Activated T-cell treated with anti-CD3 and anti-CD28 coated beads for 1 hour (primary cell): ENCODE data around the gene ATP9B.
"Not testable (repeated sequence)": the region's sequence is repeated elsewhere in the genome, so short reads cannot be mapped to it uniquely, and the experiment has no call there.

Experiments
- DNase-seq: peaks from one replicate; pipeline ENCODE4 v3.0.0-alpha.2; 2020; ENCODE audit warnings: low read depth

ATP9B gene

DNA sequence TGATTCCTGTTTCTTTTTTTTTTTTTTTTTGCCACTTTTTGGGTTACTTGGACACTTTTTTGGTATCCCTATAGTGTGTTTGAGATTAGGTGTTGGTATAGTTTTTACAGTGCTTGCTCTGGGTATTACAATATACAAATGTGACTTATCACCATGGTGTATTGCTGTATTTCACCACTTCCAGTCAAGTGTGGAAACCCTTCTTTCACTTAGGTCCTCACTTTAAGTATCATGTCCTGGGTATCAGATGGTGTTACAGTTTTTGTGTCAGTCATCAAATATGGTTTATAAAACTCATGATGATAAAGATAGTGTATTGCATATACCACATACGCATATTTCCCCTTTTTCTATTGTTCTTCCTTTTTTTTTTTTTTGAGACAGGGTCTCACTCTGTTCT, 1.8 kb downstream of the ATP9B start:
- DNase-seq = no peak

DNA sequence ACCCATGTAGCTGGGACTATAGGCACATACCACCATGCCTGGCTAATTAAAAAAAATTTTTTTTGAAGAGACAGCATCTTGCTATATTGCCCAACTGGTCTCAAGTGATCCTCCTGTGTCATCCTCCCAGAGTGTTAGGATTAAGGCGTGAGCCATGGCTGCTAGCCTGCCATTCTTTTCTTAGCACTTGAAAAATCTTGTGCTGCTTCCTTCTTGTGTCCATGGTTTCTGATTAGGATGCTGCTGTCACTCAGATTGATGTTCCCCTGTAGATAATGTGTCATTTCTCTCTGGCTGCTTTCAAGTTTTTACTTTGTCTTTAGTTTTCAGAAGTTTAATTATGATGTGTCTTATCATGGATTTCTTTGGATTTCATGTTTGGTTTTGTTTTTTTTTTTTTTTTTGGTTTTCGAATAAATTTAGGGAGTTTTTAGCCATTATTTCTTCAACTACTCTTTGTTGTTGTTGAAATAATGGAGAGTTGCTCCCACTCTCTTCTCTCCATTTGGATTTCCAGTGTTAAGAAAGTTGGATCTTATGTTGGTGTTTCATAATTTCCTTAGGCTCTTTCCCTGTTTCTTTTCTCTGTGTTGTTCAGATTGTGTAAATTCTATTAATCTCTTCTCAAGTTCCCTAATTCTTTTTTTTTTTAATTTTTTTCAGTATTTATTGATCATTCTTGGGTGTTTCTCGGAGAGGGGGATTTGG, 2.5 kb downstream of the ATP9B start:
- DNase-seq = no peak

DNA sequence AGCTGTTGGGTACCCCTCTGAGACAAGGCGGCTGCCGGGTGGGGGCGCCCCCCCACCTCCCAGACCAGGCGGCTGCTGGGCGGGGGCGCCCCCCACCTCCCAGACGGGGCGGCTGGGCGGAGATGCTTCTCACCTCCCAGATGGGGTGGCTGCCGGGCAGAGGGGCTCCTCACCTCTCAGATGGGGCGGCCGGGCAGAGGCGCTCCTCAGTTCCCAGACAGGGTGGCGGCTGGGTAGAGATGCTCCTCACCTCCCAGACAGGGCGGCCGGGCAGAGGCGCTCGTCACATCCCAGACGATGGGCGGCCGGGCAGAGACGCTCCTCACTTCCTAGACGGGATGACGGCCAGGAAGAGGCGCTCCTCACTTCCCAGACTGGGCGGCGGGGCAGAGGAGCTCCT, 3.5 kb downstream of the ATP9B start:
- DNase-seq = not testable (repeated sequence)

- DNase-seq = no peak
Observed at GRCh38 chr18:79077181-79077580, 8.0 kb downstream of the ATP9B start.

DNA sequence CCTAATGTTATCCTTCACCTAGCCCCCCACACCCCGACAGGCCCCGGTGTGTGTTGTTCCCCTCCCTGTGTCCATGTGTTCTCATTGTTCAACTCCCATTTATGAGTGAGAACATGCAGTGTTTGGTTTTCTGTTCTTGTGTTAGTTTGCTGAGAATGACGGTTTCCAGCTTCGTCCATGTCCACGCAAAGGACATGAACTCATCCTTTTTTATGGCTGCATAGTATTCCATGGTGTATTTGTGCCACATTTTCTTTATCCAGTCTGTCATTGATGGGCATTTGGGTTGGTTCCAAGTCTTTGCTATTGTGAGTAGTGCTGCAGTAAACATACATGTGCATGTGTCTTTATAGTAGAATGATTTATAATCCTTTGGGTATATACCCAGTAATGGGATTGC, 9.6 kb downstream of the ATP9B start:
- not testable (repeated sequence) for DNase-seq

- no peak for DNase-seq
Observed at GRCh38 chr18:79092874-79093273, 23.7 kb downstream of the ATP9B start.

GRCh38 chr18:79093986-79094385, 24.8 kb downstream of the ATP9B start:
- DNase-seq = no peak

DNA sequence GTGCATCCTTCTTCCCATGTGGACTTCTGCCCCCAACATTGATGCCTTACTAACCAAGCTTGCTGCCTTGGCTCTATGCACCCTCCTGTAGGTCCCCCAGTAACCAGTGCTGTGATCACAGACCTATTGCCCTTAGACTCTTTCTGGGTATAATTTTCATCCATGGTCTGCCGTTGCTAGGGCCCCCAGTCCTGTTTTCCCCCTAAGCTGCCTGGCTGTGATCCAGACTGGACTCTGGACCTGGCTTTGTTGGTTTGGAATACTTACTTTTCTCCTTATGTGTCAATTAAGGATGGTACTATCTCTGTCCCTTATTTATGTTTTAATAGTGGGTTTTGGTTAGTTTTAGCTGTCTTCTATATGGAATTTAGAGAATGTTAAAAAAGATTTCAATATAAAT, 26.0 kb downstream of the ATP9B start:
- DNase-seq = no peak

- no peak for DNase-seq
Observed at GRCh38 chr18:79100944-79101343, 31.8 kb downstream of the ATP9B start.

GRCh38 chr18:79102886-79103285, 33.7 kb downstream of the ATP9B start:
- no peak for DNase-seq

GRCh38 chr18:79104137-79104536, 34.9 kb downstream of the ATP9B start:
- DNase-seq = no peak

DNA sequence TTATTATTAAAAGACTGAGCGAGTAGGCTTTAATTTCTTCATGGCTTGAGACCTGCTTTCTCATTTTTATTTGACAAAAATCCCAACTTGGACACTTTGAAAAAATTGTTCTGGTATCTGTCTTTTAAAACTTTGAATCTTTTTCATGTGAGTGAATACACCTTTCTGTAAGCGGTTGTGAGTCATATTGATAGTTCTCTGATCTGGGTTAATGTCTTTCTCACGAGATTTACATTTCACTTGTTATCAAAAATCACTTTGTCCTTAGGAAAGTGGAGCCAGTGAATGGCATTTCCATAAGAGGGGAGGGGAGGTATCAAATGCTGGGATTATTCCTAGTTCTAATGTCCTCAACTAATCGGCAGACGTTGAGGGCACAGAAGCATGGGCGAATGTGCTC, 36.3 kb downstream of the ATP9B start:
- DNase-seq = no peak

DNA sequence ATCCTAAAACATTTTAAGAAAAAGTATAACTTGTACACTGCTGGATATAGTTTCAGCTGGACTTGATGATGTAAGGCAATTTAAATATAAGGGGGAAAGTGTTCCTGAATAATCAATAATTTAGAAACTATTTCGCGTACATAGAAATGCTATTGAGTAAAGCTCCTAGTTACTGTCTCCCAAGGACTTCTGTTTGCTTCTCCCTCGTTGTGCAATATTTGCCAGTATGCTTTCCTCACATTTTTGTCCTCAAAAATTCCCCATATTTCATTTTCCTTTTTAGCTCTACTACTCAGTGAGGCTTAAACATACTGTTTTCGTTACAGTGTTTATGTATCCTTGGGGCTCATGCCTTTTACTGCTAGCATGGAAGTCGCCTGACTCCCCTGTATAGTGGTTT, 36.9 kb downstream of the ATP9B start:
- DNase-seq = no peak

DNA sequence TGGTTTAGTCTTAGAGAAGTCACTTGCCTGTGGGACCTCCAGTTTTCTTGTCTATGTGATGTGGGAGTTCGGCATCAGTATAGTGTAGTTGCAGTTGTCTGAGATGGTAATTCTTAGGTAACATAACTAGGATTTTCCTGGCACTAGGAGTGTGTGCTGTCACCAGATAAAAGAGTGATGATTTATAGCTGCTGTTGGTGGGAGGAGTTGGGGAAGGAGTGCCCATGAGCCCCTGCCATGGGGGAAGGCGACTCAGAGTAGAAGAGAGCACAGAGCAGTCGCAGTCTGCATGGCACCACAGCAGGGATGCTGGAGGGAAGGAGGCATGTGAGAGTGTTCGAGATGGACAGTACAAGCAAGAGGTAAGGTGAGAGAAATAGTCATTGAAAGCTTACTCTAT, 38.7 kb downstream of the ATP9B start:
- no peak for DNase-seq

GRCh38 chr18:79108549-79109215, 39.5 kb downstream of the ATP9B start:
- no peak for DNase-seq

GRCh38 chr18:79111483-79111882, 42.3 kb downstream of the ATP9B start:
- DNase-seq = no peak

GRCh38 chr18:79117385-79117784, 48.2 kb downstream of the ATP9B start:
- no peak for DNase-seq

GRCh38 chr18:79117788-79118187, 48.6 kb downstream of the ATP9B start:
- DNase-seq = no peak

DNA sequence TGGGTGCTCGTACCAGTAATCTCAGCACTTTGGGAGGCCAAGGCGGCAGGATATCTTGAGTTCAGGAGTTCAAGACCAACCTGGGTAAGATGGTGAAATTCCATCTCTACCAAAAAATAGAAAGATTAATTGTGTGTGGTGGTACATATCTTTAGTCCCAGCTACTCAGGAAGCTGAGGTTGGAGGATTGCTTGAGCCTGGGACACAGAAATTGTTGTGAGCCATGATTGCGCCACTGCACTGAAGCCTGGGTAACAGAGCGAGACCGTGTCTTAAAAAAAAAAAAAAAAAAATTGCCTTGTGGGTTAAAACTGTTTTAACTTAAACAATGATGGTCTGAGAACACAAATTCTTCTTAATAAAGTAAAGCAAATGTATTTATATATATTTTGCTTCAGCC, 49.6 kb downstream of the ATP9B start:
- DNase-seq = no peak

DNA sequence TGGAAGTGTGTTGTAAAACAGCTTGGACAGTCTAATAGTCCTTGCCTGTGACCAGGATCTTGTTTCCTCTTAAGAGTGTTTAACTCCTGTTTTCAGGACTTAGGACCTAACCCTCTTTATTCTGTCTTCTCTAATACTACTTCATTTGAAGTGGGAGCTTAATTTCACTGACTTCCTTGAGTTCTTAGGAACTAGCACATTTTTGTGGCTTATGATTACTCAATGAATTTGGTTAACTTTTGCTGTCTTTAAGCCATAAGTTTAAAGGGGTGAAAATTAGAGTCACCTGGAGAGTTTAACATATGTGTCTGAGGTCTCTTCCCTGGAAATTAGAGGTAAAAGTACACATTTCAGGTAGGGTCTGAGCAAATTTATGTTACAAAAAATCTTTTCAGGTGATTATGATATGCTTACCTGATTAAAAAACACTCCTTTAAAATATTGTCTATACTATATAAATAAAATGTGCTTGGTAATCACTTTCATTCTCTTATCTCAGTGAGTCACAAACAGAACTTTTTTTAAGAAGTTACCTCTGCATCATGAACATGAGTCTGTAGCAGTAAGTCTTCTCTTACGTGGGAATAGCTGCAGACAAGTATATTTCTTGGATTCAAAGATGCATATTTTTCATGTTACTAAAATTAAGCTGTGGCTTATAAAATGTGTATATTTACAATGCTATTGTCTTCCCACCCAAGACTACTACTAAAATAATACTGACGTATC, 52.7 kb downstream of the ATP9B start:
- no peak for DNase-seq

GRCh38 chr18:79123948-79124347, 54.8 kb downstream of the ATP9B start:
- DNase-seq = no peak

- no peak for DNase-seq
Observed at GRCh38 chr18:79129120-79129519, 59.9 kb downstream of the ATP9B start.

DNA sequence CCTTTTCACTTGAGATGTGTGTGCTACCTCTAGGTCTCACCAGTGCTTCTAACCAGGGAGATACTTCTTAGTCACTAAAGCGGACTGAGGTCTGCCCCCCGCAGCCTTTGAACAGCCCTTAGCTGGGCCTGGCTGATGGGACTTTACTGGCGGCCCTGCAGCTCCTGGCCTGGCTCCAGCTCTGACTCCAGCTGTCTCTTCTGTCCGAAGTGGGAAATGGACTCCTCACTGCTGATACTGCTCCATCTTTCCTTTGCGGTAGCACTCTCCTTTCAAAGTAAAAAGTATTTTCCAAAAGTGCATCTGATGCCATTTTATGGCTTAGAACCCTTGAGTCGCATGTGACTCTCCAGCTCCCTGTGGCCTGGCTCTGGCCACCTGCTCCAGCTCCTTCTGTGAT, 64.5 kb downstream of the ATP9B start:
- no peak for DNase-seq
